Glutamatergic neuron (in vitro differentiated cells): ENCODE measurements around the gene ADRB1. TPM values are rescaled to one million over a fixed set of nuclear protein-coding genes. Genes with fewer than 3 reads are reported as not detected.

Source experiments
- DNase-seq: peaks from one replicate; pipeline ENCODE4 v3.0.0; 2022
- H3K27ac Mint-ChIP-seq: one replicate; pipeline ENCODE4 v1.8.0; 2020; ENCODE audit warnings: mild to moderate bottlenecking, mixed read lengths, inconsistent platforms; ENCODE audit not compliant: unreplicated experiment
- H3K27me3 Mint-ChIP-seq: one replicate; pipeline ENCODE4 v1.8.0; 2020; ENCODE audit warnings: mild to moderate bottlenecking, moderate library complexity, mixed read lengths, inconsistent platforms; ENCODE audit not compliant: unreplicated experiment
- H3K36me3 Mint-ChIP-seq: one replicate; pipeline ENCODE4 v1.8.0; 2020; ENCODE audit warnings: mild to moderate bottlenecking, mixed read lengths, inconsistent platforms; ENCODE audit not compliant: unreplicated experiment
- H3K4me1 Mint-ChIP-seq: one replicate; pipeline ENCODE4 v1.8.0; 2020; ENCODE audit warnings: mild to moderate bottlenecking, low read depth, mixed read lengths, inconsistent platforms; ENCODE audit not compliant: unreplicated experiment
- H3K4me3 Mint-ChIP-seq: one replicate; pipeline ENCODE4 v1.8.0; 2020; ENCODE audit warnings: mild to moderate bottlenecking, mixed read lengths, inconsistent platforms; ENCODE audit not compliant: unreplicated experiment
- H3K9me3 Mint-ChIP-seq: one replicate; pipeline ENCODE4 v1.8.0; 2020; ENCODE audit warnings: mild to moderate bottlenecking, moderate library complexity, mixed read lengths, inconsistent platforms; ENCODE audit not compliant: unreplicated experiment
- long read RNA-seq: library from polyadenylated mRNA; unstranded; transcript quantifications from one replicate; pipeline ENCODE4 v2.0.0, GENCODE V29; 2020; ENCODE audit not compliant: unreplicated experiment
- total RNA-seq: library from RNA; stranded (reverse); fragmentation: NEBNext Ultra II Directional; extraction: Animal tissue kit (Norgen Biotek cat#: 25700); gene quantifications from one replicate; pipeline ENCODE4 v1.2.1, GENCODE V29; 2021; ENCODE audit not compliant: unreplicated experiment
- TF ChIP-seq, protein P1 (sequence below): fragments of 200-600 bp; sonication (generic); IDR thresholded peaks from one replicate; pipeline ENCODE4 v1.5.0; 2021; ENCODE audit not compliant: partially characterized antibody, unreplicated experiment

ADRB1 gene
- not detected for total RNA-seq
- long read RNA-seq, result 0 reads

DNA sequence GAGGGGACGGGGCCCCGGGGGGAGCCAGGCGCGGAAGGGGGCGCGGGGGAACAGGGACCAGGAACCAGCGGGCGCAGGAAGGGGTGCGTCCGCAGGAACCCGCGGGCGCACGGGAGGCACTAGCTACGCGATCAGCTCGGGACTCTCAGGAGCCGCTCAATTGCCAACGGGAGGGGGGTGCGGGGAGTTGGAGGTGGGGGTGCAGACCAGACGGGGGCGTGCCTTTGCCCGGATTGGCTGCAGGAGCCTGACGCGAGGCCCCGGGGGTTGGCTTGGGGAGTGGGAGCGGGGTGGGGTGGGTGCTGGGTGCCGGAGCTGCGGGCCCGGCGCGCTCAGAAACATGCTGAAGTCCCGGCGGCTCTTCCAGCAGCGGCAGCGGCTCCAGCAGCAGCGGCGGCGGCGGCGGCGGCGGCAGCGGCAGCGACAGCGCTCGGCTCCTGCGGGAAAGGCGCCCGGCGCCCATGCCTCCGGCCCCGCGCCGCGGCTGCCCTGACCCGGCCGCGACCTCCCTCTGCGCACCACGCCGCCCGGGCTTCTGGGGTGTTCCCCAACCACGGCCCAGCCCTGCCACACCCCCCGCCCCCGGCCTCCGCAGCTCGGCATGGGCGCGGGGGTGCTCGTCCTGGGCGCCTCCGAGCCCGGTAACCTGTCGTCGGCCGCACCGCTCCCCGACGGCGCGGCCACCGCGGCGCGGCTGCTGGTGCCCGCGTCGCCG is at the start of gene ADRB1:
TSS of gene ADRB1 (plus strand) at position 335 of the 715 bp plus-strand sequence. CDS start at position 602, 267 bp downstream.
- Mint-ChIP-seq H3K4me3 (peak within 1 kb of the TSS; percentile 87), H3K27ac (no peak within 1 kb of the TSS), H3K4me1 (peaks cover 5% of the 10 kb centered on the region), H3K9me3 (no peaks in the 10 kb centered on the region), H3K36me3 (no peaks in the 10 kb centered on the region), H3K27me3 (peaks cover 11% of the 10 kb centered on the region)
- TF ChIP-seq, protein P1, sequence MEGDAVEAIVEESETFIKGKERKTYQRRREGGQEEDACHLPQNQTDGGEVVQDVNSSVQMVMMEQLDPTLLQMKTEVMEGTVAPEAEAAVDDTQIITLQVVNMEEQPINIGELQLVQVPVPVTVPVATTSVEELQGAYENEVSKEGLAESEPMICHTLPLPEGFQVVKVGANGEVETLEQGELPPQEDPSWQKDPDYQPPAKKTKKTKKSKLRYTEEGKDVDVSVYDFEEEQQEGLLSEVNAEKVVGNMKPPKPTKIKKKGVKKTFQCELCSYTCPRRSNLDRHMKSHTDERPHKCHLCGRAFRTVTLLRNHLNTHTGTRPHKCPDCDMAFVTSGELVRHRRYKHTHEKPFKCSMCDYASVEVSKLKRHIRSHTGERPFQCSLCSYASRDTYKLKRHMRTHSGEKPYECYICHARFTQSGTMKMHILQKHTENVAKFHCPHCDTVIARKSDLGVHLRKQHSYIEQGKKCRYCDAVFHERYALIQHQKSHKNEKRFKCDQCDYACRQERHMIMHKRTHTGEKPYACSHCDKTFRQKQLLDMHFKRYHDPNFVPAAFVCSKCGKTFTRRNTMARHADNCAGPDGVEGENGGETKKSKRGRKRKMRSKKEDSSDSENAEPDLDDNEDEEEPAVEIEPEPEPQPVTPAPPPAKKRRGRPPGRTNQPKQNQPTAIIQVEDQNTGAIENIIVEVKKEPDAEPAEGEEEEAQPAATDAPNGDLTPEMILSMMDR, result no peak
- peak; percentile 67 for DNase-seq

DNA sequence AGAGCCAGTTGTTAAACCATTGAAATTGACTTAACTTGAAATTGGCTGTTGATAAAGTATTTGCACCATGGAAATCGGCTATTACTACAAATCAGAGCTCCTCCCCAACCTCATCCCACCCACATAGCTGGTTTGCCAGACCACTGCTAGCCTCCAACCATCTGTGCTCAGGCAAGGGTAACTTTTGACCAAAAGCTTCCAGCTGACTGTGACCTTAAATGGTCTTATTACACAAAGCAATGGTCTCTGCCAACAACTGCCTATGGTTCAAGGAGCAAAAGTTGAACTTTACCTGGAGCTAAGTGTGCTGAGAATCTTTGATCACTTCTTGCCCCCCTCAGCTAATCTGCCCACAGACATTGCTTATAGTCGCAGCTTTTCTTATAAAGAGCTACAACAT is 48.5 kb upstream of the ADRB1 start:
- no peak overlapping the region for H3K27ac Mint-ChIP-seq
- no peak for DNase-seq
- H3K27me3 Mint-ChIP-seq, result peaks cover 3% of the 10 kb centered on the region
- H3K36me3 Mint-ChIP-seq, result no peaks in the 10 kb centered on the region
- H3K4me3 Mint-ChIP-seq, result no peak overlapping the region
- H3K4me1 Mint-ChIP-seq, result no peaks in the 10 kb centered on the region
- no peaks in the 10 kb centered on the region for H3K9me3 Mint-ChIP-seq
- TF ChIP-seq, protein P1, result no peak

DNA sequence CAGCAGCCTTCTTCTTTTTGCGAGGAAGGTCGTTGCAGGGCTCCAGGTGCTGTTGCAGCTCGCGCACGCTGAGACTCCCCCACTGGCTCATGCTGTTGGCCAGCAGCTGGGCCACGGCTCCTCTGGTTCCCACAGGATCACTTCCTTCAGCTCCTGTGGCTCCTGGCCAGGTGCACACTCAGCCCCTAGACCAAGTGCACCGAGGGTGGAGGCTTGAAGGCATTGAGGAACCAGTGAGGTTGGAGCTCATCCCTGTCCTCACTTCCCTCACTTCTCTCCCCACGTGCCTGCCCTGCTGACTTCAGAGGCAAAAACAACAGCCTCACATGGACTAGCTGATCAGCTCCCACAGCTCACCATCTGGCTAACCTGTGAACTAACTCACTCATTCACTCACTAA is 46.2 kb upstream of the ADRB1 start:
- Mint-ChIP-seq H3K36me3 (no peaks in the 10 kb centered on the region), H3K9me3 (no peaks in the 10 kb centered on the region), H3K4me1 (no peaks in the 10 kb centered on the region), H3K27me3 (no peaks in the 10 kb centered on the region), H3K4me3 (no peak overlapping the region), H3K27ac (no peak overlapping the region)
- no peak for DNase-seq
- TF ChIP-seq, protein P1, result no peak

DNA sequence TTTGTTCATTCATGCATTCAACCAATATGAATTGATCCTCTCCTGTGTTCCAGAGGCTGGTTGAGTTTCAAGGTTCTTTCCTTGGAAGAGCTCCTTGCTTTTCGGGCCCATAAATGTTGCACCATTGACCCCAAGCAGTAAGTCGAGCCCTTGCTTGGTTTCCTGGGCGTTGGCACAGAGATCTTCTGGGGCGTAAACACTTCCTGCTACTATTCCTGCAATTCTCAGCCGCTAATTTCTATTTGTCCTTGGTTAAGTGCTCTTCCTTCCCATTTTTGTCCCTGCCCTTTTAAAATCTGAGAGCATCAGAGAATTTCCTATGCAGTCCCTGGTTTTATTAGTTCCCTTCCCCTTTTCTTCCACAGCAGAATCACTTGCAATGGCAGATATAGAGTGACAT is 44.1 kb upstream of the ADRB1 start:
- Mint-ChIP-seq H3K4me1 (no peaks in the 10 kb centered on the region), H3K9me3 (no peaks in the 10 kb centered on the region), H3K27me3 (no peaks in the 10 kb centered on the region), H3K4me3 (no peak overlapping the region), H3K27ac (no peak overlapping the region), H3K36me3 (no peaks in the 10 kb centered on the region)
- TF ChIP-seq, protein P1, result no peak
- DNase-seq, result no peak

DNA sequence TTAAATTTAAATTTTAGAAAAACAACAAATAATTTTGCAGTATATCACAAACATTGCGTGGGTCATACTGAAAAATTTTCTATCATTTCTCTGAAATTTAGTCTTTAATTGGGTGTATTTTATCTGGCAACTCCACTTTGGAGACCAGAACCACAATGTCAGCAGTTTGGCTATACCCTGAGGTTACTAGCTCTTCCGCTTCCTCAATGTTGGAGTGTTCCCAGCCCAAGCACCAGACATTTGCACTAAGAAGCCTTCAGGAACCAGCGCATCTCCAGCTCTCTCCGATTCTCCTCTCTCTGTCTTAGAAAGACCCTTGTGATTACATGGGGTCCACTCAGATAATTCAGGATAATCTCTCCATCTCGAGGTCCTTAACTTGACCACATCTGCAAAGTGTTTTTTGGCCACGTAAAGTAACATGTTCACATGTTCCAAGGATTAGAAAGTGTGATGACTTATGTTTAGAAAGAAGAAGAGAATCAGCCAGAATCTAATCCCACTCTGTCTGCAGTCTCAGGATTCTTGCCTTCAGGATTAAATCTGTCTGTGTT is 43.1 kb upstream of the ADRB1 start:
- Mint-ChIP-seq H3K27me3 (no peaks in the 10 kb centered on the region), H3K4me3 (no peak overlapping the region), H3K27ac (no peak overlapping the region), H3K36me3 (no peaks in the 10 kb centered on the region), H3K9me3 (no peaks in the 10 kb centered on the region), H3K4me1 (no peaks in the 10 kb centered on the region)
- TF ChIP-seq, protein P1, result no peak
- DNase-seq, result no peak
